NOMO-1 (cell line): ENCODE measurements around the gene CCDC154.
A peak's percentile ranks its signal among the peaks of the same experiment; 100 is the strongest.
"Not testable (repeated sequence)": the region's sequence is repeated elsewhere in the genome, so short reads cannot be mapped to it uniquely, and the experiment has no call there.

Experiments used
- DNase-seq, 2 experiments: peaks; one replicate each; lab custom pipeline; 2025; ENCODE audit not compliant: unreplicated experiment in 2 of 2; lab: John Stamatoyannopoulos, UW

CCDC154 gene

DNA sequence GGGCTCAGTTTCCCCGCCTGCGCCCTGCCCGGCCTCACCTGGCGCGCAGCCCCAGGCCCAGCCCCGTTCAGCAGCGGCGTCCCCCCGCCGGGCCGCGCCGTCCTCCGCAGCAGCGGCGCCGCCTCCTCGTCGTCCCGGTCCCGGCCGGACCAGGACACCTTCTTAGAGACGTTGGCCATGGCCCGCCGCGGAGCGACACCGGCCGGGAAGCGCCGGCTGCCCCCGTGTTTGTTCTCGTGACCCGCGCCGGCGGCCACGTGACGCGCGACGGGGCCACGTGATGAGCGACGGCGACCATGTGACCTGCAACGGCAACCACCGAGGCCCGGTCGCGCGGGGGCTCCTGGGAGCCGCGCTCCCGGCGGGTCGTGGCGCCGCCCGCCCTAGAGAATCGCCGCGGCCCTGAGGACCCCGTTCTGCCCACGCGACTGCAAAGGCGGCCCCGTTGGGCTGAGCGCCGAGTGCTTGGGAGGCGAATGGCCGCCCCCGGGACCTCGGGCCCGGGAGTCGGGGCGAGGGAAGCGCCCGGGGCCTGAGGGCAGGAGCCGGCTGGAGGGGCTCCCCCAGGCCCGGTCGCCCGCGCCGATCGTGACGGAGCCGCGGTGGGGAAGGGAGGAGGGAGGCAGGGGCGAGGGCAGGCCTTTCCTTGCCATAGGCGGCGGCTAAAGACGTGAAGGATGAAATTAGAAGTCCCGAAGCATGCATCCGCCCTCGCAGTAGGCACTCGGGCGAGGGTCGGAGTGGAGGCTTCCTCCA is 30.6 kb upstream of the CCDC154 start, which contains the start of gene CLCN7:
TSS of gene CLCN7 (minus strand) at position 233 of the 756 bp plus-strand sequence. CDS start at position 179, 54 bp downstream.
- DNase-seq: peak; percentile 71 to 74

- no peak for DNase-seq
Observed at GRCh38 chr16:1474082-1474795, 29.9 kb upstream of the CCDC154 start.

- DNase-seq: no peak
Observed at GRCh38 chr16:1472974-1473373, 28.6 kb upstream of the CCDC154 start.

DNA sequence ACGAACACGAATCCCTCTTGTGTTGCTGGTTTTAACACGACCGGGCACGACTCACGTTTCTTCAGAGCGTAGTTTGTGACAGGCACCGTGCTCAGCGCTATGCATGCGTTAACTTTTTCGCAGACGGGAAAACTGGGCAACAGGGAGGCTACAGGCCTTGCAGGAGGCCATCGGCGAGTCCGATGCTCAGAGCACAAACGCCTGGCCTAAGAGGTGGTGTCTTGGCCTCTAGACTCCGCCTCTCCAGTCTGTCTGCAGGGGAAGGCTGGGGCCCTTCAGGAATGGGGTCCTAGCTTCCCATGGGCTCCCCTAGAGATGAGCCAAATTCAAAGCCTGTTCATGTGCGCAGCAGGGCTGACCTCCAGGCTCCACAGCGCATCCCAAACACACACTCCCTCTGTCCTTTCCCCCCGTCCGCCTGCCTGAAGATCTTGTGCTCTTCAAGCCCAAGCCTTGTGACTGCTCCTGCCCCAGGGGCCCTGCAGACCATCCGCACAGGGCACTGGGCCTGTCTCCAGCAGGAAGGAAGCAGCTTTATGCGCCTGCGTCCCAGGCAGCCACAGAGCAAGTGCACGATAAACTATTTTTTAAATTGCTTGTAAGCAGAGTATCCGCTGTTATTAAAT is 27.3 kb upstream of the CCDC154 start:
- DNase-seq: no peak

DNA sequence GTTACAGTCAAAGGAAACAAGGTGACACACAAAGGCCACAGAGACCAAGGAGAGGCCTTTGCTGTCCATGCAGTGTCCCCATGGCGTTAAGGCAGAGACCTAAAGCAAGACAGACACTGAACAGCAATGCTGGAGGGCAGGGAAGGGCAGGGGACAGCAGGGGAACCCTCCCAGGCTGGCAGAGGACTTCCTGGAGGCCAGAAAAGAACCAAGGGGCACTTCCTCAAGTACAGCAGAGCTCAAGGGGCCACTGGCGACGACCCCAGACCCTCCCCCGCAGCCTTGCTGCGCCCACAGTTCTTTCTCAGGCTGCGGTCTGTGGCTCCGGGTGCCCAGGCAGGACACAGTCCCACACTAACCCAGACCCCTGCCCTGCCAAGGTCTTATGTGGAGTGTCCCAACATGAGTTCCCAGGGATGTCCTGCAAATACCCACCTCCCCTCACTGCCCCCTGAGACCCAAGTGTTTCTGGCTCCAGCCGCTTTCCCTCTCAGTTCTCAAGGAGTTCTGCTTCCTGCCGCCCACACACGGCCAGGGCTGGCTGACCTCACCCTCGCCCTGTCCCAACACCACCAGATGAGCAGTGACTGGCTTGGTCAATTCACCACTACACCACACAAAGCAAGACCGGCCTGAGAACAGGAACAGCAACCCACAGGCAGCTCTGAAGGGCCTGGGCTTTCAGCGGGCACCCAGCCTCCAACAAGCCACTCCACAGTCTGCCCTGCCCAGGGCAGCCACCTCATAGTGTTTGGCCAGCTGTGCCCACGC is 26.3 kb upstream of the CCDC154 start:
- peak; percentile 54 to 63 for DNase-seq

DNA sequence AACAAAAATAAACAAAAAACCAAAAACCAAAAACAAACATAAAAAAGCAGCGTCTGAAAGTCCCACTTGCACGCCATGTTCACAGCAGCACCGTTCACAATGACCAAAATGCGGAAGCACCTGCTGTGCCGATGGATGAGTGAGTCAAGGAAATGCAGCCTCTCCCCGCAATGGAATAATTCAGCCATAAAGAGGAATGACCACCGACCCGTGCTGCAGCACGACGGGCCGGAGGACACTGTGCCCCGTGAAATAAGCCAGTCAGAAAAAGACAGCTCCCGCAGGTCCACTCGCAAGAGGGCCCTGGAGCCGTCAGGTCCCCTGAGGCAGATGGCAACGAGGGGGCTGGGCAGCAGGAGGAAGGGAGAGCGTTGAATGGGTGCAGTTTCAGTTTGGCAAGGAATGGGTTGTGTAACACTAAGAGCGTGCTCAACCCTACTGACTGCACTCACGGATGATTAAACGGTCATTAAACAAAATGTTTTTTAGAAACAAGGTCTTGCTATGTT is 25.4 kb upstream of the CCDC154 start:
- peak; percentile 83 to 93 for DNase-seq

GRCh38 chr16:1469141-1469540 is 24.8 kb upstream of the CCDC154 start:
- DNase-seq: not testable (repeated sequence)

DNA sequence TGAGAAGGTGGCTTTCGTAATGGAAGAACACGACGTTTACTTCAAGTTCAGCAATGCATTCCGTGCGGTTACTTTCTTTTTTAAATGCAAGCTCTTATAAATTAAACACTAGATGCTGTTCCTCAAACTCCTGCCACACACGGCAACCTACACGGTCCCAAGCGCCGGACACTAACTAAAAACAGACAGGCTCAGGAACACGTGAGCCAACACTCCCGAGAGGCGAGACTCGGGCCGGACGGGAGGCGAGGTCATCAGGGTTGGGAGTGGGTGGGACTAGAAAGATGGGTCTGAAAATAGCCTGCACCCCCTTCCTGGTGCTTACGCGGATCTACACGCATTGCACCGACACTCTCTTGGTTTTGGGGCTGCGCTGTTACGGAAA is 24.1 kb upstream of the CCDC154 start:
- no peak for DNase-seq

GRCh38 chr16:1466968-1467521 is 22.7 kb upstream of the CCDC154 start:
- DNase-seq: no peak

GRCh38 chr16:1466054-1466453 is 21.7 kb upstream of the CCDC154 start:
- no peak for DNase-seq

DNA sequence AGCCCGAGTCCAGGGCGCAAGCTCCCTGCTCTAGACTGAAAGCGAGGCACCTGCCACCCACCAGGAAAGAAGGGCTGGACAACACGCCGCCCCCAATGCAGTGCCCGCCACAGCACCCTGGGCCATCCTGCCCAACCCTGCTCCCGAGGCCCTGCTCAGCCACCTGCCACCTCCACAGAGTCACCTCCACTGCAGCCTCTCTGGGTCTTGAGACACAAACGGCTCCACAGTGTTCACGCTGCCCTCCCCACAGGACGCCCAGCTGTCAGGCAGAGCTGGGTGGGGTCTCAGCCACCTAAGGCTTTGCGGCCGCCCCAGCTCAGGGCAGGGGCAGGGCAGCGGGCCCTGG is 21.2 kb upstream of the CCDC154 start:
- no peak for DNase-seq

- no peak for DNase-seq
Observed at GRCh38 chr16:1464894-1465566, 20.7 kb upstream of the CCDC154 start.

GRCh38 chr16:1464196-1464893 is 20.0 kb upstream of the CCDC154 start:
- DNase-seq: no peak

DNA sequence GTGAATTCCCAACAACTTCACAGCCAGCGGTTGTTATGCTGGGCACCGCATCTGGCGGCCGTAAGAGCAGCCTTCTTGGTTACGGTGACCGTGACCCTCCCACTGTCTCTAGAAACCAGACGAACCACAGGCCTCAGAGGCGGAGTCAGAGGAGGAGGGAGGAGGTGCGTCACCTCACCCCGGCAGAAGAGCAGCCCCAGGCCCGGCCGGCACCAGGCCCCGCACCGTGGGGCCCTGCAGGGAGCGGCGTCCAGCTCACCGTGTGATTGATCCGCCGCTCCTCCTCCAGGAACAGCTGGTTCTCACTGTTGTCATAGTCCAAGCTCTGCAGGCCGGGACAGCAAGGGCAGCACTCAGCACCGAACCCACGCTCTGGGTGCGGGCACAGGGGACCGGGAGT is 16.8 kb upstream of the CCDC154 start:
- DNase-seq: no peak

GRCh38 chr16:1460602-1461138 is 16.3 kb upstream of the CCDC154 start:
- no peak for DNase-seq

DNA sequence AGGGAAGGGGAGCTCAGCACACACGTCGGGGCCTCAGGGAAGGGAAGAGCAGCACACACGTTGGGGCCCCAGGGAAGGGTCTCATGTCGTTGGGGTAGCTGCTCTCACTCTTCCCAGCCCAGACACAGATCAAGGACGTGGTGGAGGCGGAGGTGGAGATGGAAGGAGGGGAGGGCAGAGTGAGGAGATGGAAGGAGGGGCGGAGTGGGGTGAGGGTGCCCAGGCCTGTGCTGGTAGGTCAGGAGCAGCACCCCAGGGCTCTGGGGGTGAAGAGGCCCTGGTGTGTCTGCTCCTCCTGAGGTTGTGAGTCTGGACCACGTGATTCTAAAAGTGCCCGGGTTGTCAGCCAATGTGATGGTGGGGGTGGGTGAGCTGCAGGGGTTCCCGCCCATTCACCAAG is 15.6 kb upstream of the CCDC154 start:
- DNase-seq: no peak

GRCh38 chr16:1458977-1459341 is 14.6 kb upstream of the CCDC154 start:
- no peak for DNase-seq

DNA sequence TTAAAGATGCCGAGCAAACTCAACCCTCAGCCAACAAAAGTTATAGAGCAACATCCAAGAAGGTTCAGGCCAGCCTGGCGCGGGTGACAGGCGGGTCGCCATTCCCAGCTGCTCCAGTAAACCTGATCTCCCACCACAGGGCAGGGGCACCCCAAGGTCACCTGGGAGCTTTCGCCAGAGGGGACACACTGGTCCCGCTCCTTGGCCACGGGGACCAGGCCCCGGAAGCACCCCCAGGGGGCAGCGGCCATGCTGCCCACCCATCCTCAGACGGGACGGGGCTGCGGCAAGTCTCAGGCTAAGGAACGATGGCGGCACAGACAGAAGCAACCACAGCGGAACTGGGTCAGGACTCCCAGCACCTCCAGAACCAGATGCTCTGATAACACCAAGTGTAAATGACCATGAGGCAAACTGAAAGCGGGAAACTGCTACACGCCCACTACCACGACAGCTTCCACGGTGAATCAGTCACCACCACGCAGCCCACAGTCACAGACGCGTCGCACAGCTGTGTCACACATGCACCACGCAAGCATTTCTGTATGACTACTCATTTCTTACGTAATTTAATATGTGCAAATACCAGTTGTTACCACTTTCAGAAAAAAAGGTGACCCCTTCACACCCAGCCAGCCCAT is 14.1 kb upstream of the CCDC154 start:
- DNase-seq: no peak
